Retinal pigment epithelial cell (primary cell): Measurements from ENCODE around the gene DLGAP1.
A peak's percentile ranks its signal among the peaks of the same experiment; 100 is the strongest.

ENCODE experiments used
- DNase-seq: peaks from one replicate; pipeline ENCODE4 v3.0.0-alpha.2; 2010; ENCODE audit warnings: low read depth
- H3K4me3 ChIP-seq: 2 replicates; pipeline ENCODE4 v1.5.1; 2011; ENCODE audit warnings: mild to moderate bottlenecking, low read length, control low read depth, moderate library complexity
- TF ChIP-seq, protein P1 (sequence below): conservative IDR thresholded peaks from 2 replicates; pipeline ENCODE4 v1.5.1; 2011; ENCODE audit warnings: low read depth, low read length, control low read depth, inconsistent platforms

DLGAP1 gene

DNA sequence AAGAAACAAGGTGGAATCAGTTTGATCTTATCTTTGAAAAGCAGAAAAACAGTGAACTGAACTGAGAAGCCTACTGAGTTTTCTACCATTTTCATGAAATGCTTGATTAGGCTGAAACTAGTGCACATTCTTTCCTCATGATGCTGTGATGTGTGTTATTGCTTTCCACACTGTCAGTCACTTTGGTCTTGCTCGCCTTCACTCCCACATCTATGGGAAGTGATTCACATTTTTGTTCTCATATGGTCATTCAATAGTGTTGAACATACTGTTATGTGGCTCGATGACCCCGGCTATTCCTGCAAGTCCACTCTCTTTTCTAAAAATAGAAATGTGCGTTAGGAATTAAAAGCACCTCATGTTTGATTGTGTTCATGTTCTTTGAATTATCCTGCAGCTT, 875.4 kb downstream of the DLGAP1 start:
- TF ChIP-seq, protein P1, sequence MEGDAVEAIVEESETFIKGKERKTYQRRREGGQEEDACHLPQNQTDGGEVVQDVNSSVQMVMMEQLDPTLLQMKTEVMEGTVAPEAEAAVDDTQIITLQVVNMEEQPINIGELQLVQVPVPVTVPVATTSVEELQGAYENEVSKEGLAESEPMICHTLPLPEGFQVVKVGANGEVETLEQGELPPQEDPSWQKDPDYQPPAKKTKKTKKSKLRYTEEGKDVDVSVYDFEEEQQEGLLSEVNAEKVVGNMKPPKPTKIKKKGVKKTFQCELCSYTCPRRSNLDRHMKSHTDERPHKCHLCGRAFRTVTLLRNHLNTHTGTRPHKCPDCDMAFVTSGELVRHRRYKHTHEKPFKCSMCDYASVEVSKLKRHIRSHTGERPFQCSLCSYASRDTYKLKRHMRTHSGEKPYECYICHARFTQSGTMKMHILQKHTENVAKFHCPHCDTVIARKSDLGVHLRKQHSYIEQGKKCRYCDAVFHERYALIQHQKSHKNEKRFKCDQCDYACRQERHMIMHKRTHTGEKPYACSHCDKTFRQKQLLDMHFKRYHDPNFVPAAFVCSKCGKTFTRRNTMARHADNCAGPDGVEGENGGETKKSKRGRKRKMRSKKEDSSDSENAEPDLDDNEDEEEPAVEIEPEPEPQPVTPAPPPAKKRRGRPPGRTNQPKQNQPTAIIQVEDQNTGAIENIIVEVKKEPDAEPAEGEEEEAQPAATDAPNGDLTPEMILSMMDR: no peak
- peak; percentile 92 for DNase-seq
- no peak overlapping the region for H3K4me3 ChIP-seq

DNA sequence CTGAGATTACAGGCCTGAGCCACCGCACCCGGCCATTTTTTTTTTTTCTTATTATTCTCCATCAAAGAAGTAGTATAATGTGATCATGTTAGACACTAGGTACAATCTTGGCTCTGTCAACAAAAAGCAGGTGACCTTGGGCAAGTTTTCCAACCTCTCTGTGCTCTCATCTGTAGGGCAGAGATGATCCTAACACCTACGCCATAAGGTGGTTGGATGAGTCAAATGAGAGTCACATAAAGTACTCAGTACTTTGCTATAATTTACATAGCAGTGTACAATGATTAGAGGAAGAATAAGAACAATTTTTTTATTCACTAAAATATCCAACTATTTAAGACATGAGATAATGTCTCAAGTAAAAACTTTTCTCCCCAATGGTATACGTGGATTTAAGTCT, 876.5 kb downstream of the DLGAP1 start:
- no peak overlapping the region for H3K4me3 ChIP-seq
- no peak for DNase-seq
- TF ChIP-seq, protein P1: no peak

DNA sequence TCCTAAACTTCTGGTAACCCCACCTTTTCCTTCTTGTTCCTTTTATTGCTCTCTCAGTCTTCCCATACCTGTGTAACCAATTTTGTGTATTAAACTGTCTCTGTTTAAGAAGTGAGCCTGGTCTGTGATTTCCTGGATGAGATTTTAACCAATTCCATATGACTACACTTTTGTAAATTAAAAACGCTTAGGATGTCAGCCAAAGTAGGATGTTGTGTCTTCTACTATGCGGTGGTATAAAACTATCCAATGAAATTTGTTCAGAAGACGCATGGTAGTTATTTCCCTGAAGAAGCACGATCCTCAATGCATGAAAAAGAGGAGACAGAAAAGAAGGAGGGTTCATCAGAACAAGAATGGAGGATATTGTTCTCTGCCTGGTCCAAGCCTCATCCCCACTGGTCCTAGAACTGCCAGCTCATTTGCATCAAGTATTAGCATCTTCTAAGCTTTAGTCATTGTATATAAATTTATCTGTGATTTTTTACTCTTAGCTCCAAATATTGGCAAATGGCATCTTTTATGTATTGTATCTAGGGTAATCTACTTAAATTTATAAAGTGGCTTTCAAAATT, 877.7 kb downstream of the DLGAP1 start:
- H3K4me3 ChIP-seq: no peak overlapping the region
- no peak for DNase-seq
- TF ChIP-seq, protein P1: no peak

DNA sequence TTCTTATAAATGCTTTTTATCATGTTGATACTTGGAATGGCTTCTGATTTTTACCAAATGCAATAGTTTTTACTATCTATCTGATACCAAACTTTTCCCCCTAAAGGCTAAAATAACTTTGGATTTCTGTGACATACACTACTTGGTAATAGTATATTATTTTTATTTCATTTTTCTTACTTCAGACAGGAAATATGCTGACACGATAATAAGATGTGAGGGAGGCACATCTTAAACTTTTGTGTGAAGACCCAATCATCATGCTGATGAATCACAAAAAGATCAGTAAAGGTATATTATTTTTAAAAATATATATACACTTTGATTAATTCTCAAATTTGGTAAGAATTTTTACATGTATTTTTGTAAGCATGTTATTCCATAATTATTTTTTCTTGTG, 882.3 kb downstream of the DLGAP1 start:
- TF ChIP-seq, protein P1: no peak
- no peak for DNase-seq
- H3K4me3 ChIP-seq: no peak overlapping the region

DNA sequence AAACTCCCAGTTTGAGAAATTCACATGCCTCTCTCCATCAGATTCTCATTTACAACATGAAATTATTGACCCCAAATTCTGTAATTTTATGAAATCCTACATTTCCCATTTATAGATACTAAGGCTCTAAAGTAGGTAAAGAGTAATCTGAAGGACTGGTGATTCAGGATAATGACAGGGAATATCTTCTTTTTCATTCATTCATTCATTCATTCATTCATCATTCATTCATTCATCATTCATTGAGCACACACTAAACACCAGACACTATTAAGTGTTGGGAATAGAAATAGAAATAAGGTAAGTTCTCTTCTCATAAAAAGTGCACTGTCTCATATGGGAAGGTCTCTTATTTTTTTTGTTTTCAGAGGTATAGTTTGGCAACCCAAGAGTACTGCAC, 888.3 kb downstream of the DLGAP1 start:
- DNase-seq: no peak
- H3K4me3 ChIP-seq: no peak overlapping the region
- TF ChIP-seq, protein P1: no peak

DNA sequence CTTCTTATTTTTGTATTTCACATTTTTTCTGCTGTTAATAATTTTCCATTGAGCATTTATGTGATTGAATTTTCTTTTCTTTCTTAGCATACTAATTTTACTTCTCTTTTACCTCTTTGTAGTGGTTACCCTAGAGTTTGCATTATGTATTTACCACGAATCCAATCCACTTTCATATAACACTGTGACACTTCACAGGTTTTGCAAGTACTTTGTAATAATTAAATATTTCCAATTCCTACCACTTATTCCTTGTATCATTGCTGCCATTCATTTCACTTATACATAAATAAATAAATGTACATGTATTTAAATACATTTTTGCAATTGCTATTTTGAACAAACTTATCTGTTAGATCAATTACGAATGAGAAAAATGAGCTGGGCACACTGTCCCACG, 894.4 kb downstream of the DLGAP1 start:
- TF ChIP-seq, protein P1: no peak
- H3K4me3 ChIP-seq: no peak overlapping the region
- no peak for DNase-seq

DNA sequence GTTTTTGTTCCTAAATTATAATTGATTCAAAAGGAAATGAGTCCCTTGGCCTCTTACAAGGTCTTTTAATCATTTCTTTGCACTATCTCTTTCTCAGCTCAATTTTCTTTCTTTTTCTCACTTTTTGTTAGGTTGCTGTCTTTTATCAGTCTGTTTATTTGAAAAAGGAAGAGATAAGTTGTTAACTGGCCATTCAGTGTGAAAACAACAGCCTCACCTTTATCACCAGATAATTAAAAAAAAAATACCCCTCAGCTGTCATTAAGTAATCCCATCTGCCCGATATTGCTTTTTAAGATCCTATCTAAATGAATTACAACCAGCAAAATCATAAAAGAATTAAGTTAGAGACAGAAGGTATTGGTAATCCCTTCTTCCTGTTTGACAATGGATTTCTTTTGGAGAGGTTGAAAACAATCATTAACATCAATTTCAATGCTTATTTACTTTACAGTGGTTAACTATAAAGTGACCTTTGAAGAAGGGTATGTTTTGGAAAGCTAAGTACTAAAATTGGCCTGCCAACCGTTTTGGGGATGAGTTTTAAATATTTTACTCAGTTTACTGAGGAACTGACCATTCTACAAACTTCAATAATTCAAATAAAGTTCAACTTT, 900.2 kb downstream of the DLGAP1 start:
- no peak overlapping the region for H3K4me3 ChIP-seq
- DNase-seq: no peak
- TF ChIP-seq, protein P1: no peak
